ENCODE results near the gene MAP3K19.

- no peak for TF ChIP-seq SP1 (IDR thresholded peaks at IDR 0.05)
- no peak for TF ChIP-seq FOXM1 (IDR thresholded peaks at IDR 0.05; ENCODE audit: borderline replicate concordance)
- TF ChIP-seq SUZ12 (IDR thresholded peaks at IDR 0.05), result no peak
- no peak for TF ChIP-seq FOXK2 (IDR thresholded peaks at IDR 0.05)
- TF ChIP-seq NFRKB (IDR thresholded peaks at IDR 0.05), result no peak
- TF ChIP-seq LEF1 (IDR thresholded peaks at IDR 0.05; ENCODE audit: borderline replicate concordance), result no peak
- no peak for TF ChIP-seq BHLHE40 (IDR thresholded peaks at IDR 0.05; ENCODE audit: borderline replicate concordance)
- TF ChIP-seq ZNF384 (IDR thresholded peaks at IDR 0.05), result no peak
- no peak for TF ChIP-seq ELF4 (IDR thresholded peaks at IDR 0.05)
These were observed 110.6 kb downstream of the MAP3K19 start for GRCh38 chr2:134936691-134937090.
